RWPE2 (cell line): ENCODE measurements around the gene UROC1.

Experiments used
- ATAC-seq: fragments of 200-7000 bp; cut with Tn5 transposase; 3 replicates; pipeline ENCODE4 v1.9.1; 2021; ENCODE audit warnings: low read depth
- DNase-seq: peaks from one replicate; pipeline ENCODE4 v3.0.0-alpha.2; 2020; ENCODE audit warnings: low spot score
- H3K27ac ChIP-seq: fragments of 450-650 bp; 2 replicates; pipeline ENCODE4 v1.5.1; 2017; ENCODE audit warnings: mild to moderate bottlenecking; ENCODE audit not compliant: poor library complexity, severe bottlenecking
- H3K27me3 ChIP-seq: fragments of 250-450 bp; sonication (Bioruptor Pico); 2 replicates; pipeline ENCODE4 v1.5.1; 2021; ENCODE audit warnings: mild to moderate bottlenecking, moderate library complexity; ENCODE audit not compliant: insufficient read depth, poor library complexity, severe bottlenecking
- H3K36me3 ChIP-seq: fragments of 250-450 bp; sonication (Bioruptor Pico); 2 replicates; pipeline ENCODE4 v1.5.1; 2020; ENCODE audit warnings: low read depth, mild to moderate bottlenecking, moderate library complexity
- H3K4me1 ChIP-seq: fragments of 250-450 bp; sonication (Bioruptor Pico); 2 replicates; pipeline ENCODE4 v1.5.1; 2021; ENCODE audit warnings: mild to moderate bottlenecking, moderate library complexity; ENCODE audit not compliant: insufficient read depth, poor library complexity, severe bottlenecking
- H3K4me3 ChIP-seq: fragments of 250-450 bp; sonication (Bioruptor Pico); 2 replicates; pipeline ENCODE4 v1.5.1; 2021; ENCODE audit warnings: mild to moderate bottlenecking, moderate library complexity; ENCODE audit not compliant: severe bottlenecking
- H3K9me3 ChIP-seq: fragments of 250-450 bp; sonication (Bioruptor Pico); 2 replicates; pipeline ENCODE4 v1.5.1; 2021; ENCODE audit warnings: mild to moderate bottlenecking, moderate library complexity; ENCODE audit not compliant: severe bottlenecking
- CTCF ChIP-seq: fragments of 450-650 bp; IDR thresholded peaks from one replicate; pipeline ENCODE4 v1.5.1; 2017; ENCODE audit warnings: mild to moderate bottlenecking, moderate library complexity; ENCODE audit not compliant: poor library complexity, severe bottlenecking

UROC1 gene

DNA sequence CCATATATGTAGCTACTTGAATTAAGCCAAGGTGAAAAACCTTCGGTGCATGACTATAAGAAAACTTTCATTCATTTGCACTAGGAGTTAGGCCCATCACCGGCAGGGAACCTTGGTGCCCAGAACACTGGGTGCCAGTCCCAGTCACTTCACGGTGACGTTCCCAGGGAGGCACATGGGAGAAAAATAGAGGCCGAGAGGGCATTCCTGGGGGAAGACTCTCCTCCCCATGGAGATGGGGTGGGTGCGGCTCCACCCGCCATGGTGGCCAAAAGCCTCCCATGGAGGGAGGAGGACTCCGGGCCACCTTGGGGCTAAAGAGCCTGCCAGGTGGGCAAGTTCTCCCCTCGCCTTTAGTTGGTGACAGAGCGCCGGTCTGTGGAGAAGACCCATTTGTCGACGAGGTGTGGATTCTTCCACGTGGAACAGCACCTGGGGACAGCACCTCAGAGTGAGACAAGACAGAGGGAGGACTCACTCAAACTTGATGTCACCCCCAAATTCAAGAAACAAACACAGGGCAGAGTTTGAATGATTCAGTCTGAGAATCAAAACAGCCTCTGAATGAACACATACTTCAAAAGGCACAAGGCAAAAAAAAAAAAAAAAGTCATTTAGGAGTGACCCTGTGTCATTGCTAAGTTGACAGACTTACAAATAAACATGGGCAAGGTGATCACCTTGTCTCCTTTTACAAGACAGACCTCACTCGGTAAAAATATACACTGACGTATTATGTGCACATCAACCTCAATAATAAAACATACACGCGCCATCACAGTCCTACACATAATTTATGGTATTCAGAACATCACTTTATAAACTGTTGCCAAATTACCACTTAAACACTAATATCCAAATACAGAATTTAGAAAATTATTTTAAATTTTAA lies 80.5 kb downstream of the UROC1 start:
- ATAC-seq (no peak), DNase-seq (no peak)
- no peaks in the 10 kb centered on the region for H3K9me3 ChIP-seq
- H3K4me1 ChIP-seq = no peaks in the 10 kb centered on the region
- no peak for TF ChIP-seq CTCF
- H3K36me3 ChIP-seq = no peaks in the 10 kb centered on the region; the same call in 1 of the 2 replicates
- H3K4me3 ChIP-seq = no peak overlapping the region
- H3K27ac ChIP-seq = no peak overlapping the region
- no peaks in the 10 kb centered on the region for H3K27me3 ChIP-seq

DNA sequence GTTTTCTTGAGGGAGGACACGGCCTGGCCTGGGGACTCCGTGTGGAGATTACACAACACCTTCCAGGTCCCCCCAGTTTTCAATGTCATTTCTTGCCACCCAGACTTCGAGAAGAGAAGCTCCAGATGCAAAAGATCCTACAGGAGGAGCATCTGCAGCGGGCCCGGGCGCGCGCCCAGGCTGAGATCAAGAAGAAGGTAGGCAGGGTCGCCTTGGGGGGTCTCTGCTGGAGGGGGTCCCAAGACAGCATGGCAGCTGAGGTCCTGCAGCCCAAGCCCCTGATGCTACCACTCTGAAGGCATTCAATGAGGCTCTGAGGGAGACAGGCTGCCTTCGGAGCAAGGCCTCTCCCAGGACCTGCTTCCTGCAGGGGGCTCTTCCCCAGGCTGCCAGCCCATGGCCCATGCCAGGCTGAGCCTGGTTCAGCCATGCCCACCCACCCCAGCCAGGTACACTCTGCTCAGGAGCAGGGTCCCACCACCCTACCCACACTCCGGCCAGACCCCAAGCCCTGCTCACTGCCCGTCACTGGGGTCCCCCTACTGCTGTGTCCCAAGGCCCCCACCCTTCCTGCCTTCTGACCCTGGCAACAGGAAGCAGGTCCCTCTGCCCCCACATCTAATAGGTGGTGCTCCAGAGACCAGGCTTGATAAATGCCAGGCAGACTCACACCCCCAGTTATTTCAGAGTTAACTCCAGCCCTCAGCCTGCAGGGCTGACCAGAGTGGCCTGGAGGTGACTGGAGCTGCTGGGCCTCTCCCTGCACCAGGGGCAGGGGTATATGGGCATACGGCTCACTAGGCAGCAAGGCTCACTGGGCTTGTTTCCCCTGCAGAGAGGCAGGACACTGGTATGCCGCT lies 81.9 kb downstream of the UROC1 start:
- no peaks in the 10 kb centered on the region for H3K4me1 ChIP-seq
- TF ChIP-seq CTCF = no peak
- ATAC-seq (no peak), DNase-seq (peak; percentile 51)
- H3K4me3 ChIP-seq = no peak overlapping the region
- no peaks in the 10 kb centered on the region for H3K9me3 ChIP-seq
- no peaks in the 10 kb centered on the region for H3K27me3 ChIP-seq
- H3K36me3 ChIP-seq = no peaks in the 10 kb centered on the region; the same call in 1 of the 2 replicates
- H3K27ac ChIP-seq = no peak overlapping the region

DNA sequence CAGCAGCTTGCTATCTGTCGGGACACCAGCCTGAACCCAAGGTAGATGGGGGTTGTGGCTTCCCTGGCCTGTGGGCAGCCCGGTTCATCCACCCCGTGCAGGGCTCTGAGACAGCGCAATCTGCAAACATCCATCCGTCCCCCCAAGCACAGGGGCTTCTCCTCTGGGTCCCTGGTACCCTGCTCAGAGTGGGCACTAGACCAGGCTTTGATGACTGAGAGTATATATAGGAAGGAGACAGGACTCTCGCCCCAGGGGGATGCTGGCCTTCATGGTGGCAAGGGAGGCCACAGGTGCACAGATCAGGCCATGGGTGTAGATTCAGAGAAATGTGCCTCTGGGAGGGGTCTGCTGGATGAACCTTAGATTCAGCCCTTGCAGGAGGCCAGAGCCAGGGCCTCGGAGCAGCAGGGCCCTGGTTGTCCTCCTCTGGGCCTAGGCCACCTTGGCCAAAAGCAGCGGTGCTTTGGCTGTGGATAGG lies 82.6 kb downstream of the UROC1 start:
- Histone ChIP-seq H3K36me3 (no peaks in the 10 kb centered on the region; the same call in 1 of the 2 replicates), H3K27ac (no peak overlapping the region), H3K9me3 (no peaks in the 10 kb centered on the region), H3K4me3 (no peak overlapping the region), H3K4me1 (no peaks in the 10 kb centered on the region), H3K27me3 (no peaks in the 10 kb centered on the region)
- no peak for ATAC-seq
- peak; percentile 31 for DNase-seq
- no peak for TF ChIP-seq CTCF

DNA sequence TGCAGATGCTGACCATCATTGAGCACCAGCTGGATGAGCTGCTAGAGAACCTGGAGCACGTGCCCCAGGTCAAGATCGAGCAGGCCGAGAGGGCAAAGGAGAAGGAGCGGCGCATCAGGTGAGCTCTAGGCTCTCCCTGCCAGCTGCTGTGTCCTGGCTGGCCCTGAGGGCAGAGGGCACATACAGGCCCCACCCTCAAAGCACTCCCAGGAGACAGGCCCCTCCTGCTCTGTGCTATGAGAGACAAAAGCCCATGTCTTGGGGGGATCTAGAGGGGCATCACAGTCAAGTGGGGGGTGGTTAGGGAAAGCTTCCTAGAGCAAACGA lies 83.3 kb downstream of the UROC1 start:
- no peak overlapping the region for H3K27ac ChIP-seq
- no peaks in the 10 kb centered on the region for H3K27me3 ChIP-seq
- no peaks in the 10 kb centered on the region for H3K9me3 ChIP-seq
- ATAC-seq = no peak
- H3K4me1 ChIP-seq = no peaks in the 10 kb centered on the region
- H3K36me3 ChIP-seq = no peaks in the 10 kb centered on the region; the same call in 1 of the 2 replicates
- no peak overlapping the region for H3K4me3 ChIP-seq
- DNase-seq = no peak
- TF ChIP-seq CTCF = no peak
